Ovary (tissue), 3 donors: ENCODE measurements around the gene SH3RF3.

Experiments used
- CTCF ChIP-seq, 3 donors: fragments of 450-650 bp in 2 of 3; fragments of 200-600 bp in 1 of 3; IDR thresholded peaks; one replicate each; pipeline versions ENCODE4 v1.5.1 to v1.8.0; 2016 to 2022; ENCODE audit warnings: antibody characterized with exemption in 3 of 3, mild to moderate bottlenecking in 1 of 3
- EP300 ChIP-seq: sonication (generic); formaldehyde crosslinking; IDR thresholded peaks from one replicate; pipeline ENCODE4 v1.6.1; 2017; ENCODE audit warnings: antibody characterized with exemption
- POLR2A ChIP-seq: fragments of 450-650 bp; IDR thresholded peaks from one replicate; pipeline ENCODE4 v1.6.1; 2017; ENCODE audit warnings: antibody characterized with exemption, mild to moderate bottlenecking, moderate library complexity
- donor health status: DM: no; HTN: no; CAD: no.

GRCh38 chr2:109387221-109387735 is 258.3 kb downstream of the SH3RF3 start:
- TF ChIP-seq CTCF (IDR thresholded peaks at IDR 0.05) (no peak), POLR2A (no peak), EP300 (no peak)
